PC-3 (cell line): ENCODE measurements around the gene UBE3C. TPM values are rescaled to one million over a fixed set of nuclear protein-coding genes. Genes with fewer than 3 reads are reported as not detected.

Source experiments
- ATAC-seq: fragments of 200-7000 bp; cut with Tn5 transposase; 2 replicates; pipeline ENCODE4 v1.9.1; 2020; ENCODE audit warnings: mild to moderate bottlenecking, moderate library complexity
- BruUV-seq: library from RNA; stranded (reverse); fragments of 400-500 nt; replicated peaks from 2 replicates; lab custom pipeline; 2021; lab: Mats Ljungman, UMichigan
- CTCF ChIA-PET: fragments of 300-600 bp; sonication (Branson Sonifier 250); formaldehyde crosslinking; loops from one replicate; lab custom pipeline; 2022; ENCODE audit warnings: antibody characterized with exemption; lab: Charles Lee
- POLR2A ChIA-PET: fragments of 300-600 bp; sonication (Branson Sonifier 250); formaldehyde crosslinking; loops from one replicate; lab custom pipeline; 2022; ENCODE audit warnings: antibody characterized with exemption; ENCODE audit not compliant: unreplicated experiment; lab: Charles Lee
- DNase-seq: peaks from one replicate; pipeline ENCODE4 v3.0.0-alpha.2; 2015
- H2AFZ ChIP-seq: fragments of 300-600 bp; sonication (generic); 2 replicates; pipeline ENCODE4 v1.6.0; 2016; ENCODE audit warnings: antibody characterized with exemption, low read length
- H3F3A ChIP-seq: fragments of 300-600 bp; sonication (generic); one replicate; pipeline ENCODE4 v1.6.0; 2017; ENCODE audit warnings: antibody characterized with exemption, low read length, control low read depth, mild to moderate bottlenecking; ENCODE audit not compliant: unreplicated experiment
- H3K27ac ChIP-seq: fragments of 300-600 bp; sonication (generic); 2 replicates; pipeline ENCODE4 v1.5.1; 2016; ENCODE audit warnings: mild to moderate bottlenecking, low read length
- H3K27me3 ChIP-seq: fragments of 300-600 bp; sonication (generic); 2 replicates; pipeline ENCODE4 v1.6.1; 2016; ENCODE audit warnings: low read length, mixed read lengths
- H3K36me3 ChIP-seq: fragments of 300-600 bp; sonication (generic); 2 replicates; pipeline ENCODE4 v1.6.1; 2016; ENCODE audit warnings: low read depth, mixed run types, low read length, mixed read lengths
- H3K4me1 ChIP-seq: fragments of 300-600 bp; sonication (generic); 2 replicates; pipeline ENCODE4 v1.5.1; 2016; ENCODE audit warnings: low read length; ENCODE audit not compliant: insufficient read depth
- H3K4me2 ChIP-seq: fragments of 300-600 bp; sonication (generic); 2 replicates; pipeline ENCODE4 v1.6.0; 2016; ENCODE audit warnings: low read length
- H3K4me3 ChIP-seq: fragments of 300-600 bp; sonication (generic); 2 replicates; pipeline ENCODE4 v1.5.1; 2016; ENCODE audit warnings: mild to moderate bottlenecking, low read length, mixed read lengths
- H3K79me2 ChIP-seq: fragments of 300-600 bp; sonication (generic); 2 replicates; pipeline ENCODE4 v1.6.1; 2017; ENCODE audit warnings: low read length, mixed read lengths
- H3K9ac ChIP-seq: fragments of 300-600 bp; sonication (generic); 2 replicates; pipeline ENCODE4 v1.6.0; 2016; ENCODE audit warnings: mild to moderate bottlenecking, low read length
- H3K9me2 ChIP-seq: fragments of 300-600 bp; sonication (generic); replicated peaks from 2 replicates; pipeline ENCODE4 v1.6.1; 2016; ENCODE audit warnings: mixed run types, low read length, mixed read lengths
- H3K9me3 ChIP-seq: fragments of 300-600 bp; sonication (generic); 2 replicates; pipeline ENCODE4 v1.6.1; 2016; ENCODE audit warnings: low read length, mixed read lengths
- H4K20me1 ChIP-seq: fragments of 300-600 bp; sonication (generic); 2 replicates; pipeline ENCODE4 v1.6.1; 2016; ENCODE audit warnings: low read length, mixed read lengths
- EZH2 ChIP-seq: fragments of 300-600 bp; sonication (generic); IDR thresholded peaks from one replicate; pipeline ENCODE4 v1.6.1; 2017; ENCODE audit warnings: antibody characterized with exemption, mild to moderate bottlenecking, low read length; ENCODE audit not compliant: unreplicated experiment
- EZH2phosphoT487 ChIP-seq: fragments of 300-600 bp; sonication (generic); IDR thresholded peaks from 2 replicates; pipeline ENCODE4 v1.6.1; 2018; ENCODE audit warnings: mild to moderate bottlenecking, antibody characterized with exemption, low read length, borderline replicate concordance
- intact Hi-C: fragments of 100-400 bp; cut with micrococcal nuclease; formaldehyde crosslinking; loops from 2 replicates; pipeline ENCODE4 v1.9.0; 2023
- total RNA-seq: library from RNA; depleted of rRNA; stranded (reverse); fragments of >200 nt; gene quantifications from 2 replicates; pipeline ENCODE4 v1.2.3, GENCODE V29; 2014
- TF ChIP-seq, protein P1 (sequence below): fragments of 300-600 bp; sonication (generic); conservative IDR thresholded peaks from 2 replicates; pipeline ENCODE4 v1.5.1; 2017; ENCODE audit warnings: antibody characterized with exemption, low read depth, mild to moderate bottlenecking, low read length

Gene UBE3C
- total RNA-seq, 1 experiment from 2014 or later: 86.6 TPM

GRCh38 chr7:157183832-157184231 lies 45.1 kb downstream of the UBE3C start:
- ChIA-PET CTCF (no interaction called here), POLR2A (no interaction called here)
- Histone ChIP-seq H3K27ac (no peak overlapping the region), H3K27me3 (no peaks in the 10 kb centered on the region), H4K20me1 (no peaks in the 10 kb centered on the region), H3K9me2 (no peaks in the 10 kb centered on the region), H3K4me1 (no peaks in the 10 kb centered on the region), H3K4me2 (no peak overlapping the region), H3K79me2 (no peaks in the 10 kb centered on the region), H2AFZ (no peak overlapping the region), H3K4me3 (no peak overlapping the region), H3K9me3 (no peaks in the 10 kb centered on the region), H3K9ac (no peak overlapping the region), H3F3A (no peaks in the 10 kb centered on the region), H3K36me3 (peaks cover 67% of the 10 kb centered on the region)
- DNase-seq (no peak), ATAC-seq (no peak)
- no TSS peak for BruUV-seq
- TF ChIP-seq EZH2phosphoT487: no peak
- TF ChIP-seq, protein P1, sequence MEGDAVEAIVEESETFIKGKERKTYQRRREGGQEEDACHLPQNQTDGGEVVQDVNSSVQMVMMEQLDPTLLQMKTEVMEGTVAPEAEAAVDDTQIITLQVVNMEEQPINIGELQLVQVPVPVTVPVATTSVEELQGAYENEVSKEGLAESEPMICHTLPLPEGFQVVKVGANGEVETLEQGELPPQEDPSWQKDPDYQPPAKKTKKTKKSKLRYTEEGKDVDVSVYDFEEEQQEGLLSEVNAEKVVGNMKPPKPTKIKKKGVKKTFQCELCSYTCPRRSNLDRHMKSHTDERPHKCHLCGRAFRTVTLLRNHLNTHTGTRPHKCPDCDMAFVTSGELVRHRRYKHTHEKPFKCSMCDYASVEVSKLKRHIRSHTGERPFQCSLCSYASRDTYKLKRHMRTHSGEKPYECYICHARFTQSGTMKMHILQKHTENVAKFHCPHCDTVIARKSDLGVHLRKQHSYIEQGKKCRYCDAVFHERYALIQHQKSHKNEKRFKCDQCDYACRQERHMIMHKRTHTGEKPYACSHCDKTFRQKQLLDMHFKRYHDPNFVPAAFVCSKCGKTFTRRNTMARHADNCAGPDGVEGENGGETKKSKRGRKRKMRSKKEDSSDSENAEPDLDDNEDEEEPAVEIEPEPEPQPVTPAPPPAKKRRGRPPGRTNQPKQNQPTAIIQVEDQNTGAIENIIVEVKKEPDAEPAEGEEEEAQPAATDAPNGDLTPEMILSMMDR: no peak
- TF ChIP-seq EZH2: no peak
- intact Hi-C loops: no loop called here

- Histone ChIP-seq H2AFZ (no peak overlapping the region), H3K27me3 (no peaks in the 10 kb centered on the region), H3K36me3 (peaks cover 68% of the 10 kb centered on the region), H3K4me1 (no peaks in the 10 kb centered on the region), H3K4me2 (no peak overlapping the region), H3K9me3 (no peaks in the 10 kb centered on the region), H3K4me3 (no peak overlapping the region), H3K27ac (no peak overlapping the region), H3K9me2 (no peaks in the 10 kb centered on the region), H4K20me1 (no peaks in the 10 kb centered on the region), H3K79me2 (no peaks in the 10 kb centered on the region), H3K9ac (no peak overlapping the region), H3F3A (no peaks in the 10 kb centered on the region)
- ChIA-PET POLR2A (interaction anchor here (0.6 kb wide), 1 partner anchor 266 kb away, joined by 4 read pairs; no protein-coding TSS in a partner anchor), CTCF (no interaction called here)
- ATAC-seq (no peak), DNase-seq (no peak)
- intact Hi-C loops: no loop called here
- TSS peak; percentile 11 for BruUV-seq
- TF ChIP-seq EZH2phosphoT487 (no peak), EZH2 (no peak)
- TF ChIP-seq, protein P1: no peak
Observed at GRCh38 chr7:157188091-157188665, 49.5 kb downstream of the UBE3C start.

GRCh38 chr7:157189405-157189804 lies 50.7 kb downstream of the UBE3C start:
- no TSS peak for BruUV-seq
- ChIA-PET CTCF (no interaction called here), POLR2A (no interaction called here)
- H3F3A ChIP-seq: no peaks in the 10 kb centered on the region
- no peaks in the 10 kb centered on the region for H3K9me3 ChIP-seq
- intact Hi-C loops: no loop called here
- ATAC-seq (no peak), DNase-seq (no peak)
- H3K4me3 ChIP-seq: no peak overlapping the region
- H3K9ac ChIP-seq: no peak overlapping the region
- H3K9me2 ChIP-seq: no peaks in the 10 kb centered on the region
- no peak overlapping the region for H3K27ac ChIP-seq
- TF ChIP-seq, protein P1: no peak
- H3K27me3 ChIP-seq: no peaks in the 10 kb centered on the region
- peaks cover 70% of the 10 kb centered on the region for H3K36me3 ChIP-seq
- H3K79me2 ChIP-seq: no peaks in the 10 kb centered on the region
- no peaks in the 10 kb centered on the region for H3K4me1 ChIP-seq
- no peaks in the 10 kb centered on the region for H4K20me1 ChIP-seq
- H2AFZ ChIP-seq: no peak overlapping the region
- H3K4me2 ChIP-seq: no peak overlapping the region
